Kidney epithelial cell (primary cell): ENCODE data around the gene ISG20L2. TPM values are rescaled to one million over a fixed set of nuclear protein-coding genes. Genes with fewer than 3 reads are reported as not detected.

Experiments used
- DNase-seq: peaks from one replicate; pipeline ENCODE4 v3.0.0-alpha.2; 2010; ENCODE audit warnings: low read depth
- H3K27me3 ChIP-seq: 2 replicates; pipeline ENCODE4 v1.6.0; 2011; ENCODE audit warnings: low read length; ENCODE audit not compliant: control insufficient read depth, insufficient read depth
- H3K36me3 ChIP-seq: 2 replicates; pipeline ENCODE4 v1.5.1; 2011; ENCODE audit warnings: low read length; ENCODE audit not compliant: control insufficient read depth, insufficient read depth
- H3K4me3 ChIP-seq: 2 replicates; pipeline ENCODE4 v1.5.1; 2011; ENCODE audit warnings: low read depth, mild to moderate bottlenecking, control low read depth, low read length
- CTCF ChIP-seq: IDR thresholded peaks from 2 replicates; pipeline ENCODE4 v1.5.1; 2011; ENCODE audit warnings: mild to moderate bottlenecking, moderate library complexity, low read length, control low read depth, inconsistent platforms; ENCODE audit not compliant: insufficient read depth, poor library complexity, severe bottlenecking
- total RNA-seq: library from RNA; depleted of rRNA; stranded (reverse); fragments of >200 nt; gene quantifications from 2 replicates; pipeline ENCODE4 v1.2.3, GENCODE V29; 2015

The ISG20L2 gene
- total RNA-seq, 1 donor from 2014 or later, result 17.7 TPM

DNA sequence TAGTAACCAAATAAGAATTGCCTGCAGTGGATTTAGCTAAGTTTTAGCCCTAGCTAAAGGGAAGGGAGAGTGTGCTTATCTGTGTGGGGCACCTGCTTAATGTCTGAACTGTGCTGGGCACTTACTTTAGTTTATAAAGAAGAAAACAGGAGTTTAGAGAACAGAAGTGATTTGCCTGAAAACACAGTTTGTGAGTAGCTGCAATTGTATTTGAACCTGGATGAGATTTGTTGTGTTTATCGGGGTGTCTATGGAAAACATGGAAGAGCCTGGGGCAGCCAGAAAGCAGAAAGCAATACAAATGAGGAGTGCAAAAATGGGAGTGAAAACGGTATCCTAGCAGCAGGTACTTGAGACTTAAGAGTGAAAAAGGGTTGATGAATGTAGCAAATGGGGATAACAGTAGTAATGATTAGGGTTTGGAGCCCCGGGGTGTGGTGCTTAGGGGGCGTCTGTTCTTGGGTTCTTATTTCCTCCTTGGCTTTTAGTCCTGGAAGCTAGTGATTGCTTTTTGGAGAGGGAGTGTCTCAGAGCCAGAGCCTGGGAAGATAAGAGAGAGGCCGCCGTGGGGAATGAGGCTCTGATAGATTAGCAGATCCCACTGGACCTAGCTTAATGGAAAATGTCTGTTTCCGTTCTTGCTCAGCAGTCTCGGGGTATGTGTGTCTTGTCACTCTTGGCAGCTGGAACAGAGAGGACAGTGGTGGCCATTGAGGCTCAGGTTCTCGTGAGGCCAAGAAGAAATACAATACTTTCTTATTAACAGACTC is 44.3 kb upstream of the ISG20L2 start:
- no peaks in the 10 kb centered on the region for H3K36me3 ChIP-seq
- no peak for DNase-seq
- H3K4me3 ChIP-seq, result no peak overlapping the region
- TF ChIP-seq CTCF, result no peak
- no peaks in the 10 kb centered on the region for H3K27me3 ChIP-seq

GRCh38 chr1:156772222-156772621 is 43.7 kb upstream of the ISG20L2 start:
- no peaks in the 10 kb centered on the region for H3K27me3 ChIP-seq
- no peak overlapping the region for H3K4me3 ChIP-seq
- no peak for DNase-seq
- H3K36me3 ChIP-seq, result no peaks in the 10 kb centered on the region
- TF ChIP-seq CTCF, result no peak

GRCh38 chr1:156768610-156769295 is 40.2 kb upstream of the ISG20L2 start:
- DNase-seq, result no peak
- no peaks in the 10 kb centered on the region for H3K27me3 ChIP-seq
- H3K36me3 ChIP-seq, result no peaks in the 10 kb centered on the region
- TF ChIP-seq CTCF, result no peak
- H3K4me3 ChIP-seq, result peak overlapping the region; percentile 87

DNA sequence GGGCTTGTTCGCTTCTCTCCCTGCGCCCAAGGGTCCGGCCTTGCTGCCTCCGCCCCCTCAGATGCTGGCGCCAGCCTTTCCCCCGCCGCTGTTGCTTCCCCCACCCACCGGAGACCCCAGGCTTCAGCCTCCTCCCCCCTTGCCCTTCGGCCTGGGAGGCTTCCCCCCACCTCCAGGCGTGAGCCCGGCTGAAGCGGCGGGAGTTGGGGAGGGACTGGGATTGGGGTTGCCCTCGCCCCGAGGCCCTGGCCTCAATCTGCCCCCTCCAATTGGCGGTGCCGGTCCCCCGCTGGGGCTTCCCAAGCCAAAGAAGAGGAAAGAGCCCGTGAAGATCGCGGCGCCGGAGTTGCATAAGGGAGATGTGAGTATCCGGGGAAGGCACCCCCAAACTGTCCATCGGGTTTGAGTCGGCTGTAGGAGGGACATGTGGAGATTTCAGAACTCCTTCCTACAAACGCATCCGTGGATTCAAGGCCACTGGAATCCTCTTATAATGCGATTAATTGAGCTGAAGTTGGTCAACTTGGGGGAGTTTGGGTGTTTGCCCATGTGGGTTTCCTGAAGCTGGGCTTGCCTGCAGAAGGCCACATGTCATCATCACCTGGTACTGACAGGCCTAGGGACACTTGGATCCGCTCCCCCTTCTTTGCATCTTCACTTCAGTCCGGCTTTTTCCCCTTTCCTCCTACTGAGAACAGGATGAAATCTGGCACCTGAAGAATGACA is 39.5 kb upstream of the ISG20L2 start:
- Histone ChIP-seq H3K36me3 (no peaks in the 10 kb centered on the region), H3K4me3 (peak overlapping the region; percentile 87), H3K27me3 (no peaks in the 10 kb centered on the region)
- DNase-seq, result no peak
- no peak for TF ChIP-seq CTCF

DNA sequence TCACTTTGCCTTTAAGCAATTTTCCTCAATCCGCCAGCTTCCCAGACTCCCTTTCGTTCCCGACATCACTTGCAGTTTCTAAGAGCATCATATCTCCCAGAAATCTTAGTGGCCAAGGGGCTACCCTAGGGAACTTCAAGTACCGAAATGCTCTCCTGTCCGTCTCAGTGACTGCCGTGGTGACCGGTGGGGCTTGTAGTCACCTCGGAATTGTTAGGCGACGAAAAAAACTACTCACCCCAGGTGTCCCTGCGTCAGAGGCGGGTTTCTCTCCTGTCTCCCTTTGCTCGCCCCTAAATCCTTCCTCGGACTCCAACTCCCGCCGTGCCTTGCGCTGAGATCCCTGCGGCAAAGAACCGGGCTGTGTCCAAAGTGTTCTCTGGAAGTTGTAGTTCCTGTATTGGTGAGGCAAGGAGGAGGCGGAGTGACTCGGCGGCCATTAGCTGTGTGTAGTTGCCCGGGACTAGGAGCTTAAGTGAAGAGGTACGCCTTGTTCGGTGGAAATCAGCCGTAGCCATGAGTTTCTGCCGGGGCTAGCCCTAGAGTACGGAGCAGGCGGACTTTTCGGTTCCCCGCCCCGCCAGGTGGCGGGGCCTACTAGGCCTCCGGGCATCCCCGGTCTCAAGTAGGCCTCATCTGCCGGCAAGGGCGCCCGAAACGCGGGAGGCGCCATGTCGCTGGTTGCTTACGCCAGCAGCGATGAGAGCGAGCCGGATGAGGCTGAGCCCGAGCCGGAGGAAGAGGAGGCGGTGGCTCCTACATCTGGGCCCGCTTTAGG is 38.7 kb upstream of the ISG20L2 start, which contains the start of gene PRCC:
PRCC (plus strand) TSS at position 435 of the 778 bp plus-strand sequence; CDS start at position 672, 237 bp downstream.
- Histone ChIP-seq H3K36me3 (no peaks in the 10 kb centered on the region), H3K27me3 (no peaks in the 10 kb centered on the region), H3K4me3 (peak within 1 kb of the TSS; percentile 87)
- peak; percentile 100 for DNase-seq
- peak; percentile 2 for TF ChIP-seq CTCF
